Omental fat pad (tissue), 4 donors: ENCODE results near the gene PLN. TPM values are rescaled to one million over a fixed set of nuclear protein-coding genes. Genes with fewer than 3 reads are reported as not detected.

ENCODE experiments used
- ATAC-seq: fragments of 150-250 bp; one replicate; pipeline ENCODE4 v1.9.1; 2016; ENCODE audit warnings: mild to moderate bottlenecking, moderate library complexity; ENCODE audit not compliant: low FRiP score
- DNase-seq: peaks from one replicate; pipeline ENCODE4 v3.0.0-alpha.2; 2019; ENCODE audit warnings: low spot score
- CTCF ChIP-seq, 3 donors: fragments of 450-650 bp; IDR thresholded peaks; one replicate each; pipeline ENCODE4 v1.5.1; 2016 to 2017; ENCODE audit warnings: antibody characterized with exemption in 3 of 3, mild to moderate bottlenecking in 3 of 3, moderate library complexity in 2 of 3
- total RNA-seq, 4 donors: library from RNA; depleted of rRNA; stranded (reverse); fragments of >200 nt; gene quantifications; one replicate each; pipeline ENCODE4 v1.1.0, GENCODE V29; 2016

Gene PLN
- total RNA-seq, 4 donors from 2014 or later = 3.4 to 41.0 (median 3.8) TPM

GRCh38 chr6:118535176-118535844, 12.8 kb upstream of the PLN start:
- no peak for DNase-seq
- no peak for TF ChIP-seq CTCF (IDR thresholded peaks at IDR 0.05)
- no peak for ATAC-seq

- ATAC-seq (no peak), DNase-seq (no peak)
- no peak for TF ChIP-seq CTCF (IDR thresholded peaks at IDR 0.05)
These were observed 11.6 kb upstream of the PLN start for GRCh38 chr6:118536478-118536877.

- no peak for ATAC-seq
- no peak for DNase-seq
- no peak for TF ChIP-seq CTCF (IDR thresholded peaks at IDR 0.05)
These were observed 10.5 kb upstream of the PLN start for GRCh38 chr6:118537574-118537973.

GRCh38 chr6:118542184-118542952, 5.7 kb upstream of the PLN start:
- DNase-seq (no peak), ATAC-seq (no peak)
- no peak for TF ChIP-seq CTCF (IDR thresholded peaks at IDR 0.05)

- TF ChIP-seq CTCF (IDR thresholded peaks at IDR 0.05) = no peak
- ATAC-seq = no peak
- no peak for DNase-seq
These were observed 4.0 kb upstream of the PLN start for GRCh38 chr6:118544105-118544504.

GRCh38 chr6:118546164-118546879, 1.8 kb upstream of the PLN start:
- TF ChIP-seq CTCF (IDR thresholded peaks at IDR 0.05) = no peak
- no peak for ATAC-seq
- DNase-seq = no peak
